NCI-H524 treated with DMSO at 0.1 percent for 48 hours (cell line): Measurements from ENCODE around the gene KANSL3.

ENCODE experiments used
- DNase-seq: peaks from one replicate; lab custom pipeline; 2025; lab: John Stamatoyannopoulos, UW

The KANSL3 gene

GRCh38 chr2:96604104-96604503, 34.0 kb downstream of the KANSL3 start:
- no peak for DNase-seq

GRCh38 chr2:96602330-96602823, 35.7 kb downstream of the KANSL3 start:
- no peak for DNase-seq

GRCh38 chr2:96601382-96602292, 36.5 kb downstream of the KANSL3 start:
- no peak for DNase-seq

- DNase-seq: no peak
Observed at GRCh38 chr2:96599941-96600340, 38.2 kb downstream of the KANSL3 start.

- no peak for DNase-seq
Observed at GRCh38 chr2:96596596-96596995, 41.5 kb downstream of the KANSL3 start.

GRCh38 chr2:96594691-96595152, 43.4 kb downstream of the KANSL3 start:
- DNase-seq: no peak

- DNase-seq: no peak
Observed at GRCh38 chr2:96594282-96594681, 43.8 kb downstream of the KANSL3 start.

GRCh38 chr2:96591494-96591893, 46.6 kb downstream of the KANSL3 start:
- DNase-seq: no peak

- no peak for DNase-seq
Observed at GRCh38 chr2:96591054-96591453, 47.1 kb downstream of the KANSL3 start.

GRCh38 chr2:96587843-96588242, 50.3 kb downstream of the KANSL3 start:
- DNase-seq: no peak

- DNase-seq: no peak
Observed at GRCh38 chr2:96584017-96584416, 54.1 kb downstream of the KANSL3 start.

- no peak for DNase-seq
Observed at GRCh38 chr2:96580771-96581170, 57.3 kb downstream of the KANSL3 start.

- no peak for DNase-seq
Observed at GRCh38 chr2:96579422-96579821, 58.7 kb downstream of the KANSL3 start.

GRCh38 chr2:96578731-96579130, 59.4 kb downstream of the KANSL3 start:
- DNase-seq: no peak

- DNase-seq: no peak
Observed at GRCh38 chr2:96577501-96577900, 60.6 kb downstream of the KANSL3 start.

GRCh38 chr2:96575785-96576456, 62.2 kb downstream of the KANSL3 start:
- DNase-seq: no peak

GRCh38 chr2:96574364-96574763, 63.7 kb downstream of the KANSL3 start:
- DNase-seq: no peak

- DNase-seq: no peak
Observed at GRCh38 chr2:96568094-96568493, 70.0 kb downstream of the KANSL3 start.

GRCh38 chr2:96565111-96565510, 73.0 kb downstream of the KANSL3 start:
- no peak for DNase-seq

GRCh38 chr2:96564563-96564962, 73.5 kb downstream of the KANSL3 start:
- DNase-seq: peak; percentile 18

- DNase-seq: no peak
Observed at GRCh38 chr2:96564026-96564425, 74.1 kb downstream of the KANSL3 start.

- no peak for DNase-seq
Observed at GRCh38 chr2:96558485-96558884, 79.6 kb downstream of the KANSL3 start.

GRCh38 chr2:96558061-96558460, 80.1 kb downstream of the KANSL3 start:
- DNase-seq: no peak
